ENCODE results near the gene RBMS1. TPM values are rescaled to one million over a fixed set of nuclear protein-coding genes. Genes with fewer than 3 reads are reported as not detected.
A peak's percentile ranks its signal among the peaks of the same experiment; 100 is the strongest.

The RBMS1 gene
- total RNA-seq, 1 experiment from 2014 or later = 38.8 TPM

DNA sequence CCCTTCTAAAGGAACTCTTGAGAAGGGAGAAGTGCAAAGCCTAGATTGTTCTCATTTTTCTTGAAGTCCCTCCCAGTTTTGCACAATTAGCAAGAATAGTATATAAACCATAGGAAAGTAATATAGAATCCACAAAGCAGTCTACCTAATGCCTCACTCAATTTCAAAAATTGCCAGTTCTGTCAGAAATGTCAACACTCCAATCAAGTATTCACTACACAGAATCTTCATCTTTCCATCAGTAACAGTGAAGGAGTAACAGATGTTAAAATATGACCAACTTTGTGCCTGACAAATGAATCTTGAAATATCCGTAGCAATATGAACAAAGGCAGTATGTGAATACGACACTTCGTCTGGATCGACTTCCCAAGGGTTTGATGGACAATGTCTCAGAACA, 56.3 kb downstream of the RBMS1 start:
- Histone ChIP-seq H2AFZ (ENCODE audit: low read length) (no peak overlapping the region), H3K27ac (ENCODE audit: low read length) (no peak overlapping the region), H3K9me2 (replicated peaks; ENCODE audit: low read length) (no peaks in the 10 kb centered on the region), H3K27me3 (ENCODE audit: low read length) (no peaks in the 10 kb centered on the region), H3K4me1 (ENCODE audit: insufficient read depth, low read length) (peaks cover 29% of the 10 kb centered on the region), H3K4me2 (ENCODE audit: low read length) (no peak overlapping the region), H3F3A (ENCODE audit: low read length, unreplicated experiment) (no peaks in the 10 kb centered on the region), H3K9ac (ENCODE audit: low read length) (no peak overlapping the region), H3K9me3 (ENCODE audit: low read length) (no peaks in the 10 kb centered on the region), H3K79me2 (ENCODE audit: low read length) (peaks cover 53% of the 10 kb centered on the region), H3K4me3 (ENCODE audit: low read length) (no peak overlapping the region), H3K36me3 (ENCODE audit: low read depth, low read length) (no peaks in the 10 kb centered on the region), H4K20me1 (ENCODE audit: low read length) (no peaks in the 10 kb centered on the region)
- TF ChIP-seq, protein P1, sequence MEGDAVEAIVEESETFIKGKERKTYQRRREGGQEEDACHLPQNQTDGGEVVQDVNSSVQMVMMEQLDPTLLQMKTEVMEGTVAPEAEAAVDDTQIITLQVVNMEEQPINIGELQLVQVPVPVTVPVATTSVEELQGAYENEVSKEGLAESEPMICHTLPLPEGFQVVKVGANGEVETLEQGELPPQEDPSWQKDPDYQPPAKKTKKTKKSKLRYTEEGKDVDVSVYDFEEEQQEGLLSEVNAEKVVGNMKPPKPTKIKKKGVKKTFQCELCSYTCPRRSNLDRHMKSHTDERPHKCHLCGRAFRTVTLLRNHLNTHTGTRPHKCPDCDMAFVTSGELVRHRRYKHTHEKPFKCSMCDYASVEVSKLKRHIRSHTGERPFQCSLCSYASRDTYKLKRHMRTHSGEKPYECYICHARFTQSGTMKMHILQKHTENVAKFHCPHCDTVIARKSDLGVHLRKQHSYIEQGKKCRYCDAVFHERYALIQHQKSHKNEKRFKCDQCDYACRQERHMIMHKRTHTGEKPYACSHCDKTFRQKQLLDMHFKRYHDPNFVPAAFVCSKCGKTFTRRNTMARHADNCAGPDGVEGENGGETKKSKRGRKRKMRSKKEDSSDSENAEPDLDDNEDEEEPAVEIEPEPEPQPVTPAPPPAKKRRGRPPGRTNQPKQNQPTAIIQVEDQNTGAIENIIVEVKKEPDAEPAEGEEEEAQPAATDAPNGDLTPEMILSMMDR (conservative IDR thresholded peaks at IDR 0.05; ENCODE audit: low read depth, low read length) = no peak
- TF ChIP-seq EZH2 (IDR thresholded peaks at IDR 0.05; ENCODE audit: low read length, unreplicated experiment) = no peak
- no peak for TF ChIP-seq EZH2phosphoT487 (IDR thresholded peaks at IDR 0.05; ENCODE audit: borderline replicate concordance, low read length)
- ChIA-PET CTCF (interaction anchor here (0.7 kb wide), 1 partner anchor 215 kb away, joined by 3 read pairs; no protein-coding TSS in a partner anchor), POLR2A (ENCODE audit: unreplicated experiment) (no interaction called here)
- no peak for DNase-seq
- intact Hi-C loops (cut with micrococcal nuclease) = no loop called here
- BruUV-seq (replicated peaks) = no TSS peak
- no peak for ATAC-seq

- peak; percentile 20 for DNase-seq
- no peak for ATAC-seq
- Histone ChIP-seq H3K36me3 (ENCODE audit: low read depth, low read length) (peaks cover 14% of the 10 kb centered on the region), H2AFZ (ENCODE audit: low read length) (no peak overlapping the region), H3K4me1 (ENCODE audit: insufficient read depth, low read length) (peaks cover 32% of the 10 kb centered on the region), H3K27ac (ENCODE audit: low read length) (peak overlapping the region; percentile 78), H3K9me2 (replicated peaks; ENCODE audit: low read length) (no peaks in the 10 kb centered on the region), H3K9ac (ENCODE audit: low read length) (peak overlapping the region; percentile 11; the same call in 1 of the 2 replicates), H3K27me3 (ENCODE audit: low read length) (no peaks in the 10 kb centered on the region), H3K9me3 (ENCODE audit: low read length) (peaks cover 9% of the 10 kb centered on the region; the same call in 1 of the 2 replicates), H4K20me1 (ENCODE audit: low read length) (no peaks in the 10 kb centered on the region), H3K79me2 (ENCODE audit: low read length) (peaks cover 68% of the 10 kb centered on the region), H3K4me2 (ENCODE audit: low read length) (peak overlapping the region; percentile 69), H3K4me3 (ENCODE audit: low read length) (peak overlapping the region; percentile 31; the same call in 1 of the 2 replicates), H3F3A (ENCODE audit: low read length, unreplicated experiment) (no peaks in the 10 kb centered on the region)
- POLR2A ChIA-PET (ENCODE audit: unreplicated experiment) = interaction anchor here (0.6 kb wide), 1 partner anchor 214 kb away, joined by 8 read pairs; no protein-coding TSS in a partner anchor
- TF ChIP-seq EZH2 (IDR thresholded peaks at IDR 0.05; ENCODE audit: low read length, unreplicated experiment) (no peak), EZH2phosphoT487 (IDR thresholded peaks at IDR 0.05; ENCODE audit: borderline replicate concordance, low read length) (no peak)
- TF ChIP-seq, protein P1 (conservative IDR thresholded peaks at IDR 0.05; ENCODE audit: low read depth, low read length) = no peak
- intact Hi-C loops (cut with micrococcal nuclease) = loop anchor here (5.0 kb wide), 2 partner anchors 148 to 558 kb away; no protein-coding TSS in a partner anchor
- BruUV-seq (replicated peaks) = no TSS peak
- CTCF ChIA-PET = interaction anchor here (0.6 to 0.8 kb wide), 2 partner anchors 122 to 536 kb away, joined by 4 to 16 read pairs; no protein-coding TSS in a partner anchor
Measured at GRCh38 chr2:160434254-160434948, 59.2 kb downstream of the RBMS1 start.
